H1 (cell line): ENCODE measurements around the gene TIMM22. TPM values are rescaled to one million over a fixed set of nuclear protein-coding genes. Genes with fewer than 3 reads are reported as not detected.

Source experiments
- CHD7 ChIP-seq: fragments of 300-600 bp; sonication (generic); IDR thresholded peaks from 2 replicates; pipeline ENCODE4 v1.7.1; 2012; ENCODE audit warnings: low read length, moderate library complexity, mild to moderate bottlenecking, inconsistent platforms; ENCODE audit not compliant: insufficient replicate concordance
- polyA plus RNA-seq, 7 experiments: library from polyadenylated mRNA; depleted of rRNA in 3 of 7; stranded (reverse) in 5 of 7; unstranded in 2 of 7; fragments of >200 nt in 5 of 7; fragments of 200-250 nt in 2 of 7; gene quantifications; 1 replicate in 5 of 7; 2 replicates in 1 of 7; 4 replicates in 1 of 7; pipeline versions ENCODE4 v1.2.1 to v1.2.3, GENCODE V29; 2011 to 2013; ENCODE audit warnings: missing spikeins in 2 of 7, mixed read lengths in 2 of 7
- total RNA-seq: library from RNA; stranded (reverse); fragmentation: NEBNext Ultra II Directional; extraction: Animal tissue kit (Norgen Biotek cat#: 25700); gene quantifications from 2 replicates; pipeline ENCODE4 v1.2.1, GENCODE V29; 2021

TIMM22 gene
- total and polyA plus RNA-seq, 2 of the 8 experiments (the other 6 are each of a cell fraction or from before 2014, with no cell fraction given) = 13.8 to 17.4 TPM

GRCh38 chr17:1009229-1010085 lies 12.5 kb downstream of the TIMM22 start (continued):
- TF ChIP-seq CHD7 = no peak
